ENCODE measurements around the gene C3orf70. TPM values are rescaled to one million over a fixed set of nuclear protein-coding genes. Genes with fewer than 3 reads are reported as not detected.

C3orf70 gene
- total and polyA plus RNA-seq, 8 donors = 0.22 to 0.90 (median 0.36) TPM

DNA sequence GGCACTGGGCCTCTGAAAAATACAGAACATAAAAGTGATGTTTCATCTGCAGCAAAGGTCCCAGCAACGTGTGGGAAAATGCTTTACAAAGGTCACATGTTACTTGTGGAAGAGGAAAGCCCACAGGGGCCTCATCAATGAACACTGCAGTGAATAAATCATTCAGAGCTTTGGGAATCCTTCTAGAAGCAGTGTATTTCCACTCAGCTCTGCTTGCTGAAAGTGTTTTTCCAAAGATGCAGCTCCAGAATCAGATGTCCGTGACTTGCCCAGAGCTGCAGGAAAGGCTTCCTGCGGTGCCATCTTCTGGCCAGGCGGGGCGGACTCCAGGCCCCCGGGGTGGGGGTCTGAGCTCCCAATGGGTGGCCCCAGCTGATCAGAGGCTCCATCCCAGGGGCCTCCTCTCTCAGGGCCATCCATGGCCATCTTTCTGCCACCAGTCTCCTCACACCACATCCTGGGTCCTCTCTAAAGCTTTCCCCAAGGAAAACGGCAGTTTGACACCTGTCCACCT, 81.5 kb downstream of the C3orf70 start:
- H3K4me3 ChIP-seq = no peak overlapping the region
- intact Hi-C loops (cut with DNase I) = no loop called here
- TF ChIP-seq CTCF (IDR thresholded peaks at IDR 0.05) = no peak
- no peaks in the 10 kb centered on the region for H3K4me1 ChIP-seq
- DNase-seq (no peak), FAIRE-seq (no peak), ATAC-seq (no peak)
- no peaks in the 10 kb centered on the region for H3K9me3 ChIP-seq
- 54 to 59% methylated on average over 7 of the region's 7 CpGs for WGBS, 2 donors
- H3K27ac ChIP-seq = no peak overlapping the region
- H3K27me3 ChIP-seq = no peaks in the 10 kb centered on the region
- H3K36me3 ChIP-seq = no peaks in the 10 kb centered on the region

DNA sequence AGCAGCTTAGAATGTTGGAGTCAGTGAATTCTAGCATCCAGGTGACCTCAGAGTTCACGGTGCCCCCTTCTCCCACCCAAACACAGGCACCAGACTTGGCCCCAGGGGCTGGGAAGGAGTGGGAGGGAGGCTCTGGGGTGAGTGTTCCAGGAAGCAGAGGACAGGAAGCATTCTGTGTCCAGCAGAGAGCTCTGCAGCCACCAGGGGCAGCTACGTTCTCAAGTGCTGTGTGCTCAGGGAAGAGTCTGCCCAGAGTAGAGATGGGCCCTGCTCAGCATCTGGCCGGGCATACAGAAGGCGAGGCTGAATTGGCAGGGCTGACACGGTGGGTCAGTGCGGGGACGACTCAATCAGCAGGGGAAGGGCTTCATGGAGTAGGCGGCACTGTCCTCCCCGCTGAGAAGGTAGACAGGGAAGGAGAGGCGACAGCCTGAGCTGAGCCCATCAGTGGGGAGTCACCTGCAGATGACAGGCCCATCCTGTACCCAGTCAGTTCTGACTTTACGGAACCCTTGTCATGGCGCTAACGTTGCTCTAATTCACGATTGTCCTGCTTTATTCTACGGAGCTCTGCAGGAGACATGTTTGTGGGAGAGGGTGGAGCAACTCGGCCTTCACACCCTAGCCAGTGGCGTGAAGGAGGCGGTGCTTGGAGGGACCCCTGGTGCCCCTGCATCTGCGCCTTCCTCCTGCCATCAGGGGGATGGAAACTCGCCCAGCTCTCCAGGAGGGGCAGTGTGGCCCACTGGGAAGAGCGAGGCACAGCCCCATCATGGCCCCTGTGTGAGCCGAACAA, 82.2 kb downstream of the C3orf70 start:
- DNase-seq = no peak
- peak in 1 of 4 donors; percentile 51 for ATAC-seq
- intact Hi-C loops (cut with DNase I) = no loop called here
- Histone ChIP-seq H3K27me3 (no peaks in the 10 kb centered on the region), H3K4me1 (no peaks in the 10 kb centered on the region), H3K27ac (no peak overlapping the region), H3K36me3 (no peaks in the 10 kb centered on the region), H3K4me3 (no peak overlapping the region), H3K9me3 (no peaks in the 10 kb centered on the region)
- no peak for TF ChIP-seq CTCF (IDR thresholded peaks at IDR 0.05)
- no peak for FAIRE-seq
- 65 to 71% methylated on average over 22 of the region's 22 CpGs for WGBS, 2 donors

DNA sequence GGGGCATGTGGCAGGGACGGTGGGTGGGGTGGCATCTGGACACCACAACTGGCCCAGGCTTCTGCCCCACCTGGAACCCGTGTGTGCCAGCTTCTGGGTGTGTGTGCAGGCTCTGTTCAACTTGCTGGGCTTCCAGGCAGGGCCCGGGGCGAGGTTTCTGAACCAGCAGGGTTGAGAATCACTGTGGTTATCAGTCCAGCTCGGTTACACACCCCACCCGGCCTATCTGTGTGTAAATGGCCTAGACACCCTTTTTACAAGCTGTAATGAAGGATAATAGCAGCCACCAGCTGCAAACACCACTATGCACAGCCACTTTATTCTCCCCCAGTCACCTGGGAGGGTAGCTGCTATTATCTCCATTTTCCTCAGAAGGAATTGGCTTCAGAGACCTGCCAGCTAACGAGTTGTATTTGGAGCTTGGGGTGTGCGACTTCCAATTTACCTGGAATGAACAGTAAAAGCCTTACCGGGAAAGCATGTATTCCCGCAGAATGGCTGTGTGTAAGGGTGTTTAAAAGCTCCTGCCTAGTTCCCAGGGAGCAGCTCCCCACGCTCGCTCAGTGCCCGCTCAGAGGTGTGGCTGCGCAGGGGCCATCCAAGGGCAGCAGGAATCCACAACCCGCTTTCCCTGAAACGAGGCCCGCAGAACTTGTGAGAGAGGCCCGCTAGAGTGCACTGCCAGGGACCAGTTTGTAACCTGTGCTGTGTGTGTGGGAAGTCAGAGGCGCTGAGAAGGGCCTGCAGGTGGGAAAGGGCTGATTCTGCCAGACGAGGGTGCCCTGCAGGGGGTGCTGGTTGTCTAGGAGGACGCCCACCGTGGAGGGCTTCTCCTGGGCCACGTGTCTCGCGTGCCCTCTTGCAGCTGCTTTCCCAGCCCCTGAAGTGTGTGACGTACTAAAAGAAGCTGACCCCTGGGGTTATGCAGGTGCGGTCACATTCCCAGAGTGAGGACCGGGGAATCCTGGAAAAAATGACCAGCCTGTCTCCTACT, 83.5 kb downstream of the C3orf70 start:
- no peak for DNase-seq
- no peaks in the 10 kb centered on the region for H3K9me3 ChIP-seq
- ATAC-seq = no peak
- no peak overlapping the region for H3K4me3 ChIP-seq
- WGBS, 2 donors = 71 to 74% methylated on average over 28 of the region's 28 CpGs
- no peaks in the 10 kb centered on the region for H3K36me3 ChIP-seq
- H3K4me1 ChIP-seq = no peaks in the 10 kb centered on the region
- no peaks in the 10 kb centered on the region for H3K27me3 ChIP-seq
- no peak for TF ChIP-seq CTCF (IDR thresholded peaks at IDR 0.05)
- no peak for FAIRE-seq
- H3K27ac ChIP-seq = no peak overlapping the region
- intact Hi-C loops (cut with DNase I) = no loop called here

DNA sequence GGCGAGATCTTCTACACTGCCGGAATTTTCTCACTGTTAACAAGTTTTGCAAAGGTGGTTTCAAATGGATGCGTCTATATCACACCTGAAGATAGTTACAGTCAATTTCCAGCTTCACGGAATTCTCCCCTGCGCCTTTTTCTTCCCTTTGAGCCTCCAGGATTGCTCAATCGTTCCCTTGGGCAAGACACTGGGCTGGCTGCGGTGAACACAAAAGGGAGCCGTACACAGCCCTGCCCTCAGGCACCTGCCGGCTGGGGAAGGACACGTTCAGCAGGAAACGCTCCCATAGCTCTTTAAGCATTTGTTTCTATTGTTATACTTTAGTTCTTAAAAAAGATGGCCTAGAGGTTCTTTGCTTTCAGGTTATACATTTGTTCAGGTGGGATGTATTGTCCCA, 85.7 kb downstream of the C3orf70 start:
- H3K27me3 ChIP-seq = no peaks in the 10 kb centered on the region
- DNase-seq (no peak), FAIRE-seq (no peak), ATAC-seq (no peak)
- H3K4me3 ChIP-seq = no peak overlapping the region
- no peak for TF ChIP-seq CTCF (IDR thresholded peaks at IDR 0.05)
- H3K36me3 ChIP-seq = no peaks in the 10 kb centered on the region
- H3K9me3 ChIP-seq = no peaks in the 10 kb centered on the region
- intact Hi-C loops (cut with DNase I) = no loop called here
- H3K4me1 ChIP-seq = no peaks in the 10 kb centered on the region
- WGBS, 2 donors = 88 to 91% methylated on average over 11 of the region's 11 CpGs
- H3K27ac ChIP-seq = no peak overlapping the region
